Ammon's horn (tissue), 1 donor: ENCODE results near the gene CDRT15.
"Not testable (repeated sequence)": the region's sequence is repeated elsewhere in the genome, so short reads cannot be mapped to it uniquely, and the experiment has no call there.

Experiments
- DNase-seq: peaks from one replicate; pipeline ENCODE4 v3.0.0-alpha.2; 2016; ENCODE audit warnings: low spot score

CDRT15 gene

DNA sequence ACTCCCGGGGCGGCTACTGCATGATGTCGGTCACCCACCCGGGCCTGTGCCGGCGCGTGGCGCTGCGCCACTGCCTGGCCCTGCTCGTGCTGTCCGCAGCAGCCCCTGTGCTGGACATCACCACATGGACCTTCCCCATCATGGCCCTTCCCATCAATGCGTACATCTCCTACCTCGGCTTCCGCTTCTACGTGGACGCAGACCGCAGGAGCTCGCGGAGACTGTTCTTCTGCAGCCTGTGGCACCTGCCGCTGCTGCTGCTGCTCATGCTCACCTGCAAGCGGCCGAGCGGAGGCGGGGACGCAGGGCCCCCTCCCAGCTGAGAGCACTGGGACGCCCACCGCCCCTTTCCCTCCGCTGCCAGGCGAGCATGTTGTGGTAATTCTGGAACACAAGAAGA, 29.8 kb downstream of the CDRT15 start:
- DNase-seq = no peak

- DNase-seq = peak; percentile 34
These were observed 30.6 kb downstream of the CDRT15 start for GRCh38 chr17:14205992-14206461.

GRCh38 chr17:14205380-14205779, 31.3 kb downstream of the CDRT15 start:
- DNase-seq = no peak

- DNase-seq = no peak
These were observed 32.1 kb downstream of the CDRT15 start for GRCh38 chr17:14204546-14204945.

DNA sequence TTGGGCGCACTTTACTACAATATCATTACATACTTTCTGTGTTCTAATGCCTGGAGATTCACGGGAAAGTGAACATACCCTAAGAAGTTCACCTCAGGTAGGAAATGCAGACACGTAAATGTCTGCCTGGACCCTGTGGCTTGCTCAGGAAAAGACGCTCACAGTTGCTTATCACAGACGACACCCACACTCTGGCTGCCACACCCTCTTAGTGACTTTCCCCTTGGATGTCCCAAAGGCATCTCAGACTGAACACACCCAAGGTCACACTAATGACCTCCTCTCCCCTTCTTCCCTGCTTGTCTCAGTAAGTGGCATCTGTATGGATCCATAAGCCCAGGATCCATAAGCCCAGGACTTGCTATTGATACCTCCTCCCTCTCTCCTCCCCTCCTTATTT, 32.6 kb downstream of the CDRT15 start:
- DNase-seq = no peak

DNA sequence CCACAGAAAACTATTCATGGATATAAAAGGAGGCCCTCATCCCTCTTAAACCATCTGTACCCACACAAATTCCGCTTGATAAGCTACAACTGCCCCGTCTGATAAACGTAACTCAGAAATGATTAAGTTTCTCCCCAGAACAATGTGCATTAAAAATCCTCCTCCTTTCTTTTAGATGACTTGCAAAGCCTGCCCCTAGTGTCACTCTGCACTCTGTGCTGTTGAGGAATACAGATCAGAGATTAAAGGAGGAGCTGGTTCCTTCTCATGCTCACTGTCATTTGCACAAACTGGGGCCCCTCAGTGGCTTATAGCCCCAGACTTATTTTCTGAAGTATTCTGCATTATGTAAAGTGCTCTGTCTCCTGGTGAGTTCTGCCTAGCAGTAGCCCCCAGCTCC, 33.3 kb downstream of the CDRT15 start:
- no peak for DNase-seq

- DNase-seq = no peak
These were observed 34.1 kb downstream of the CDRT15 start for GRCh38 chr17:14202388-14203166.

DNA sequence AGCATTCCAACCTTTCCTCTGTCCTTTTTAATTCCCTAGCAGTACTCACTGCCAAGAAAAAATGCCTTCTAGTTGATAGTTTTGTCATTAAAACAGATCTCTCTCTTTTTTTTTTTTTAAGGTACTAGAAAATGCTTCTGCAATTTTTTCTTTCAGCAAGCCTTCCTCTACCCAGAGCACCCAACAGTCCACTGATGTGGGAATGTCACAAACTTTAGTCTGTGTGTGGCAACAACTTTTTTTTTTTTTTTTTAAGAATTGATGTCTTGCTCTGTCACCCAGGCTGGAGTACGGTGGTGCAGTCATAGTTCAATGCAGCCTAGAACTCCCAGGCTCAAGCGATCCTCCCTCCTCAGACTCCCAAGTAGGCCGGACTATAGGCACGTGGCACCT, 34.7 kb downstream of the CDRT15 start:
- DNase-seq = no peak

DNA sequence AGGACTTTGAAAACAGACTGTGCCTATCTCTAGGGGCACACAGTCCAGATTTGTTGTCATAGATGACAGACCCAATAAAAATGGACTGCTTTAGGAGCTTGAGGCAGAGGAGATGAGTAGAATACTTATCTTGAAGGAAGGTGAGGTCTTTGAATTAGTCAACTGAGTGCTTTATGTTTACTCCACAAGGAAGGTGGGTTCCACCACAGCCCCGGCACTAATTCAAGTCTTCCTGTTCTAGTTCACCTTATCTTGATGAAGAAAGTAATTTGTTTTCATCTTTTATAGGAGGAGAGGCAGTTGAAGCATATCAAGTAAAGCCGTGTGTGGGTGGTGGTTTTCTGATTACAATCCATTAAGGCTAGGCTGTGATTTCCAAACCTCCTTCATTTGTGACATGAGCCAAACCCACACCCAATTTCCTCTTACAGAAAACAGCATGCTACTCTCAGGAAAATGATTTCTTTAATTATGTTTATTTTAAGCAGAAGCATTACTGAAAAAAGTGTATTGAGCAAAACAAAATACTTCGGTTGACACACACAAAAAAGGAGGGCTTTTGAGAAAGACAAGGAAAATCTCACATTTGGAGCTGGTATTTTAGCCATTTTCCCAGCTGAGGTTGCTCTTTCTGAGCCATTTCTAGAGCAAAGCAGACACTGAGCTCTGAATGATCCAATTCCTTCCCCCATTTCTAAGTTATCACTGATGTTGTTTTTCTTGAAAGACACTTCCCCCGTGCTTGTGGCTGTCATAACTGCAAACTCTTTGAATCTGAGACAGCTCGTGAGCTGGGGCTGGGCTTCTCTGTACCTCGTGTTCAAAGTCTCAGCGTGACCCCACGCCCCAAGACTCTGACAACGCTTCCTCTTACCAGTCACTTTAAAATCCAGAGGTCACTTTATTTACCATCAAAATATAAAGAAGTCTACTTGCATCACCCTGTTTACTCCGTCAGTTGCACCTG, 35.4 kb downstream of the CDRT15 start:
- peak; percentile 21 for DNase-seq

DNA sequence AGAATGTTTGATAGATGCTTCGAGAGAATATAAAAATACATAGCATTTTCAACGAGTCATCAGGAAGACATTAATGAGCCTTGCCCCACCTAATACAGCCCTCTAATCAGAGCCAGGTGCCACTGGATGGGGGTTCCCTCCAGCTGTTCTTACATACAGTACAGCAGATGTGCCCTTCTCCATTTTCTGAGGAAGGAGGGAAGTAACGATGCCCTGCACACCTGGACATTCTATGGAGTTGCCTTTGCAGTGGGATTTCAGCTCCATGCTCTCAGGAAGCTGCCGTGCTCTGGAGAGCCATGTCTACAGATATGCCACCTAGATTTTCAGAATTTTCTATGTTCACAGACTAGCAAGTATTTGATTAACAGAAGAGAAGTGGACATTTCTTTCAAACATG, 36.3 kb downstream of the CDRT15 start:
- no peak for DNase-seq

DNA sequence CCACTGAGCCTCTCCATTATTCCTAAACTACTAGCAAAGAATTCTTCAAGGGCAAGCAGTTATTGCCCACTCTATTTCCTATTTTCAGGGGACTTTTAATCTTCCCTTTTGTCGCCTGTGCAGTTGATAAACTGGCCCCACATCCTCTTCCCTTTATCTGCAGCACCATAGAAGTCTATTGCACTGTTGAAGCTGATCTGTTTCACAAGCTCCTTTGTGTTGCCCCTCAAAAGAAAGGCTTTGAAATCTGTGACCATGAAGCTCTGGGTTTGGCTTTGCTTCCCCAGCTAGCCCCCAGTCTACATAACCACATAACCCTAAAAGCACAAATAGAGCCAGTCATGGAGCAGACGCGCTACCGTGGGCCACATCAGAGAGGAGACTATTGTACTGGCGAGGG, 37.1 kb downstream of the CDRT15 start:
- no peak for DNase-seq

- DNase-seq = no peak
These were observed 38.1 kb downstream of the CDRT15 start for GRCh38 chr17:14198575-14198974.

- no peak for DNase-seq
These were observed 38.6 kb downstream of the CDRT15 start for GRCh38 chr17:14198013-14198412.

GRCh38 chr17:14197586-14197985, 39.1 kb downstream of the CDRT15 start:
- peak; percentile 26 for DNase-seq

- DNase-seq = no peak
These were observed 39.6 kb downstream of the CDRT15 start for GRCh38 chr17:14197057-14197456.

GRCh38 chr17:14196377-14196997, 40.2 kb downstream of the CDRT15 start:
- no peak for DNase-seq

DNA sequence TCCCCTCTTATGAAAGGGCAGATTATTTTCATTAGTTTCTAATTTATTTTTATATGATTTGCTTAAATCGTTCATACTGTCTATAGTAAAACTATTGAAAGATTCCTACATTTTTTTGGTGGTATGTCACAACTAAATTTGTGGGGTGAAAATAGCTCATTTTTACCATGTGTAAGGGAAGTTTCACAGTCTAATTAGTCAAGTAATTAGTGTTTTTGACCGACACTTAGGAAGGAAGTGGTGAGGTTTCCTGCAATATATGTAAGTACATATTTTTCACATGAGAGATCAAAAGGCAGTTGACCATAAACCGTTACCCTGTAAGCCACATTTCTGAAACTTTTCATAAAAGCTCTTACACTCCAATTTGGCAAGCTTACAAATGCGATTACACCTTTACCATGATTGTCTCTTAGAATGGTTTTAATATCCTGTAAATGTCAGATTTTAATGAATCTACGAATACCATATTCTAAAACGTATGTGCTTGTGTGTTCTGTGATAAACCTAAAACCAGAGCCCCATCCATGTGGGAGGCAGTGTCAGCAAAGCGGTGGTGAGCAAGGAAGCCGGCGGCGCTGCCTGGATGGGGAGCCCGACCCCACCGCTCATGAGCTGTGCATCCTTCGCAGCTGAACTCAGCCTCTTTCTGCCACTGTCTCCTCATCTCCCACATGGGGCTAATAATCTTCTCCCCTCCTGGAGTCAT, 43.9 kb downstream of the CDRT15 start:
- not testable (repeated sequence) for DNase-seq

DNA sequence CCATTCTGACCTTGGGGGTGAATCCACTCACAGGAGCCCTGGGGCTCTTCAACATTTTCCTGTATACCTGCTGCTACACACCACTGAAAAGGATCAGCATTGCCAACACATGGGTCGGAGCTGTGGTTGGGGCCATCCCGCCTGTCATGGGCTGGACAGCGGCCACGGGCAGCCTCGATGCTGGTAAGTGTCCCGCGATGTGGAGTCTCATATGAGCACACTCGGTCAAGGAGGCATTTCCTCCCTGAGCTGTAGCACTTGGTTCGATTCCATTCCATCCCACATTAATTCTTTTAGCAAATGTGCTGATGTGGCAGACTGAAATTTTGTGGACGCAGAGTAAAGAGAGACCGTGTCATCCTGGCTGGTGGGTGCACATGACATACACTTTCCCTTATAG, 44.6 kb downstream of the CDRT15 start:
- not testable (repeated sequence) for DNase-seq

DNA sequence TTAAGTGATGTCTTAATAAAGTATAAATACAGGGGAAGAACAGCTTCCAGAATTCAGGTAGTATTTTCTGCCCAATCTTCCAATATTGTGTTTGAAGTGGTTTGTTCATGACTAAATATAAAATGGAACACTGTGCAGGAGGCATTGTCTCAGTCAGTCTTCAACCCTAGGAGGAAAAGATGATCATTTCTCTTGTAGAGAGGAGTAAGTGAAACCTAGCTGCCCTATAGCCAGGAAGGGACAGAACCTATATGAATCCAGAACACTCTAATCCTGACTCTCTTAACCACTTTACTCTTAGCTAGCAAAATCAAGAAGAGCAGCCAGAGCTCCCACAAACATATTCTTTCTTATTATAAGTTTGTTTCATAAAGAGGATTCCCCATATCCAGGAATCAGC, 45.2 kb downstream of the CDRT15 start:
- DNase-seq = not testable (repeated sequence)

DNA sequence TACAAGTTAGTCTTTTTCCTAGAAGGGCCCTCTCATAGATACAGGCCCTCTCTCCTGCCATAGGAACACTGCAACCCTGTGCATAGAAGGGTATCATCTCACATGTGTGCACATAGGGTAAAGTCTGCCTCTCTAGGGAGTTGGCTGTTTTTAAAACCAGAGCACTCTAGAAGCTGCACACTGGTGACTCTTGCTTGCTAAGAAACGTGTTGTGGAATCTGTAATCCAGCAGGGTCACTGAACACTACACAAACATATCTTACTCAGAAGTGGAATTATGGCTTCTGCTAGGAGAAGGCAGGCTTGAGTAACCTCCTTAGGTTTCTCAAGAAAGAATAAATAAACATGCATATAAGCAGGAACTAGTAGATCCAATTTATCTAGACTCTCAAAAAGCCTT, 45.9 kb downstream of the CDRT15 start:
- DNase-seq = not testable (repeated sequence)

DNA sequence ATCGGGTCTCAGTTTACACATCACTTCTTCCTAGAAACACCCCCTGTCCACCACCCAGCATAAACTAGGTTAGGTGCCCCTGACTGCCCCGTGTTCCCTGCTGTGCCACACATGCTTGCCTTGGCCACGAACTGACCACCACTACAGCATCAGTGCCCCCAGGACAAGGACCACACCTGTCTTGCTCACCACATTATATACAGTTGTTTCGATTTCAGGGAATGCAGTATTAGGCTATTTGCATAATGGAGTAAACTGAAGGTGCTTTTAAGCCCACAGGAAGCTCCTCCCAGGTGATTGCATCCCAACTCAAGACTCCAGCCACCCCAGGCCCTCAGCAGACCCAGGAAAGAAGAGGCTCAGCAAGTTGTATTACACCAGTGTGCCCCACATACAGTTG, 50.2 kb downstream of the CDRT15 start:
- DNase-seq = not testable (repeated sequence)
